Astrocyte (in vitro differentiated cells and primary cell): ENCODE results near the gene PKD2. TPM values are rescaled to one million over a fixed set of nuclear protein-coding genes. Genes with fewer than 3 reads are reported as not detected.

Source experiments
- DNase-seq: peaks from one replicate; pipeline ENCODE4 v3.0.0-alpha.2; 2010; ENCODE audit warnings: low read depth
- FAIRE-seq: peaks from 2 replicates; lab custom pipeline; 2011; peaks lifted over from hg19 to GRCh38; lab: Jason Lieb, UNC
- H2AFZ ChIP-seq: 2 replicates; pipeline ENCODE4 v1.6.0; 2012; ENCODE audit warnings: low read depth, low read length, inconsistent platforms
- H3K27ac ChIP-seq: 2 replicates; pipeline ENCODE4 v1.5.1; 2011; ENCODE audit warnings: low read depth, low read length, inconsistent platforms
- H3K27me3 ChIP-seq: 2 replicates; pipeline ENCODE4 v1.6.0; 2011; ENCODE audit warnings: low read length, inconsistent platforms; ENCODE audit not compliant: insufficient read depth
- H3K36me3 ChIP-seq: 2 replicates; pipeline ENCODE4 v1.5.1; 2011; ENCODE audit warnings: low read length, inconsistent platforms; ENCODE audit not compliant: insufficient read depth
- H3K4me1 ChIP-seq: 2 replicates; pipeline ENCODE4 v1.5.1; 2011; ENCODE audit warnings: low read length, inconsistent platforms; ENCODE audit not compliant: insufficient read depth
- H3K4me2 ChIP-seq: 2 replicates; pipeline ENCODE4 v1.6.0; 2012; ENCODE audit warnings: low read length, inconsistent platforms
- H3K4me3 ChIP-seq: 2 replicates; pipeline ENCODE4 v1.5.1; 2011; ENCODE audit warnings: low read depth, mild to moderate bottlenecking, low read length, inconsistent platforms; ENCODE audit not compliant: insufficient read depth
- H3K79me2 ChIP-seq: 2 replicates; pipeline ENCODE4 v1.6.0; 2012; ENCODE audit warnings: mild to moderate bottlenecking, low read length, inconsistent platforms; ENCODE audit not compliant: insufficient read depth
- H3K9ac ChIP-seq: 2 replicates; pipeline ENCODE4 v1.6.0; 2012; ENCODE audit warnings: mild to moderate bottlenecking, low read length, inconsistent platforms
- H3K9me3 ChIP-seq: 2 replicates; pipeline ENCODE4 v1.5.1; 2012; ENCODE audit warnings: low read depth, mild to moderate bottlenecking, low read length, inconsistent platforms; ENCODE audit not compliant: insufficient read depth
- H4K20me1 ChIP-seq: 2 replicates; pipeline ENCODE4 v1.6.0; 2012; ENCODE audit warnings: low read length, inconsistent platforms; ENCODE audit not compliant: insufficient read depth
- H3K27ac Mint-ChIP-seq: one replicate; pipeline ENCODE4 v1.8.0; 2021; ENCODE audit warnings: mild to moderate bottlenecking, mixed read lengths; ENCODE audit not compliant: unreplicated experiment
- H3K27me3 Mint-ChIP-seq: one replicate; pipeline ENCODE4 v1.8.0; 2021; ENCODE audit warnings: low read depth, mixed read lengths; ENCODE audit not compliant: unreplicated experiment
- H3K36me3 Mint-ChIP-seq: one replicate; pipeline ENCODE4 v1.8.0; 2021; ENCODE audit warnings: low read depth, mixed read lengths; ENCODE audit not compliant: unreplicated experiment
- H3K4me1 Mint-ChIP-seq: one replicate; pipeline ENCODE4 v1.8.0; 2021; ENCODE audit warnings: low read depth, mixed read lengths; ENCODE audit not compliant: unreplicated experiment
- H3K4me3 Mint-ChIP-seq: one replicate; pipeline ENCODE4 v1.8.0; 2021; ENCODE audit warnings: mild to moderate bottlenecking, moderate library complexity, mixed read lengths; ENCODE audit not compliant: unreplicated experiment
- H3K9me3 Mint-ChIP-seq: one replicate; pipeline ENCODE4 v1.8.0; 2021; ENCODE audit warnings: mild to moderate bottlenecking, mixed read lengths; ENCODE audit not compliant: unreplicated experiment
- CTCF ChIP-seq: IDR thresholded peaks from 2 replicates; pipeline ENCODE4 v1.5.1; 2011; ENCODE audit warnings: low read depth, mild to moderate bottlenecking, inconsistent platforms, low read length, moderate library complexity; ENCODE audit not compliant: insufficient read depth
- EZH2 ChIP-seq: IDR thresholded peaks from 2 replicates; pipeline ENCODE4 v1.6.1; 2012; ENCODE audit warnings: mild to moderate bottlenecking, low read length, inconsistent platforms; ENCODE audit not compliant: insufficient read depth
- total RNA-seq: library from RNA; stranded (reverse); gene quantifications from 2 replicates; pipeline ENCODE4 v1.2.1, GENCODE V29; 2021

The PKD2 gene
- total RNA-seq, 1 donor from 2014 or later, result 19.7 TPM

GRCh38 chr4:88075336-88075735 is 67.9 kb downstream of the PKD2 start:
- Histone ChIP-seq H3K36me3 (peaks cover 20% of the 10 kb centered on the region), H3K27me3 (no peaks in the 10 kb centered on the region)
- no peak for DNase-seq

GRCh38 chr4:88077911-88078524 is 70.6 kb downstream of the PKD2 start:
- H3K27ac Mint-ChIP-seq, result no peak overlapping the region
- H3K4me1 Mint-ChIP-seq, result peaks cover 9% of the 10 kb centered on the region
- H3K36me3 Mint-ChIP-seq, result peaks cover 8% of the 10 kb centered on the region
- Histone ChIP-seq H3K9me3 (no peaks in the 10 kb centered on the region), H3K4me1 (no peaks in the 10 kb centered on the region), H3K4me2 (no peak overlapping the region), H3K27me3 (no peaks in the 10 kb centered on the region), H3K27ac (no peak overlapping the region), H3K36me3 (peaks cover 14% of the 10 kb centered on the region), H3K4me3 (no peak overlapping the region), H3K9ac (no peak overlapping the region), H2AFZ (no peak overlapping the region), H4K20me1 (no peaks in the 10 kb centered on the region), H3K79me2 (no peaks in the 10 kb centered on the region)
- H3K9me3 Mint-ChIP-seq, result no peaks in the 10 kb centered on the region
- peak; percentile 17 for FAIRE-seq
- TF ChIP-seq CTCF (no peak), EZH2 (no peak)
- H3K27me3 Mint-ChIP-seq, result no peaks in the 10 kb centered on the region
- DNase-seq, result peak; percentile 73
- no peak overlapping the region for H3K4me3 Mint-ChIP-seq

More at GRCh38 chr4:88075336-88075735, 67.9 kb downstream of the PKD2 start:
- Mint-ChIP-seq H3K9me3 (peaks cover 3% of the 10 kb centered on the region), H3K27me3 (no peaks in the 10 kb centered on the region), H3K4me1 (peaks cover 9% of the 10 kb centered on the region), H3K4me3 (no peak overlapping the region), H3K27ac (no peak overlapping the region), H3K36me3 (peaks cover 25% of the 10 kb centered on the region)
- Histone ChIP-seq H3K79me2 (no peaks in the 10 kb centered on the region), H3K4me1 (no peaks in the 10 kb centered on the region), H3K4me2 (no peak overlapping the region), H3K9me3 (peaks cover 2% of the 10 kb centered on the region), H4K20me1 (no peaks in the 10 kb centered on the region), H2AFZ (no peak overlapping the region), H3K27ac (no peak overlapping the region), H3K4me3 (no peak overlapping the region), H3K9ac (no peak overlapping the region)
- no peak for FAIRE-seq
- TF ChIP-seq CTCF, result no peak

- no peaks in the 10 kb centered on the region for H3K27me3 ChIP-seq
- H3K27ac Mint-ChIP-seq, result no peak overlapping the region
- peaks cover 8% of the 10 kb centered on the region for H3K36me3 Mint-ChIP-seq
- no peak overlapping the region for H3K4me3 ChIP-seq
- peaks cover 9% of the 10 kb centered on the region for H3K4me1 Mint-ChIP-seq
- no peaks in the 10 kb centered on the region for H3K27me3 Mint-ChIP-seq
- no peaks in the 10 kb centered on the region for H3K9me3 Mint-ChIP-seq
- no peaks in the 10 kb centered on the region for H3K79me2 ChIP-seq
- no peak overlapping the region for H2AFZ ChIP-seq
- no peak overlapping the region for H3K4me3 Mint-ChIP-seq
- H3K27ac ChIP-seq, result no peak overlapping the region
- no peak overlapping the region for H3K4me2 ChIP-seq
- no peaks in the 10 kb centered on the region for H4K20me1 ChIP-seq
- peaks cover 14% of the 10 kb centered on the region for H3K36me3 ChIP-seq
- TF ChIP-seq EZH2, result no peak
- no peak for TF ChIP-seq CTCF
- no peaks in the 10 kb centered on the region for H3K4me1 ChIP-seq
- no peaks in the 10 kb centered on the region for H3K9me3 ChIP-seq
- no peak for FAIRE-seq
- no peak for DNase-seq
- H3K9ac ChIP-seq, result no peak overlapping the region
Measured at GRCh38 chr4:88078579-88078978, 71.1 kb downstream of the PKD2 start.
